Lower leg skin (tissue), 4 donors: ENCODE data around the gene PAWR. TPM values are rescaled to one million over a fixed set of nuclear protein-coding genes. Genes with fewer than 3 reads are reported as not detected.
"Not testable (repeated sequence)": the region's sequence is repeated elsewhere in the genome, so short reads cannot be mapped to it uniquely, and the experiment has no call there.

ENCODE experiments used
- DNase-seq, 2 donors: peaks; one replicate each; pipeline ENCODE4 v3.0.0-alpha.2; 2019; ENCODE audit warnings: low spot score in 2 of 2
- H3K4me3 ChIP-seq: fragments of 200-600 bp; sonication (generic); 2 replicates; pipeline ENCODE4 v1.5.1; 2017; ENCODE audit warnings: mild to moderate bottlenecking, low read depth; ENCODE audit not compliant: poor library complexity, severe bottlenecking
- POLR2A ChIP-seq, 2 donors: fragments of 450-650 bp; IDR thresholded peaks; one replicate each; pipeline ENCODE4 v1.6.1; 2016 to 2017; ENCODE audit warnings: antibody characterized with exemption in 2 of 2, mild to moderate bottlenecking in 1 of 2, moderate library complexity in 1 of 2
- WGBS, 2 donors: methylation state at CpG; one replicate each; pipeline ENCODE4 v1.1.5; 2018; 5-methylcytosine and 5-hydroxymethylcytosine counted together
- intact Hi-C: fragments of 100-400 bp; cut with DNase I; formaldehyde crosslinking; loops from one replicate; pipeline ENCODE4 v1.15.0; 2023; ENCODE audit warnings: low total_unique reads
- total RNA-seq, 4 donors: library from RNA; depleted of rRNA; stranded (reverse); fragments of >200 nt; gene quantifications; one replicate each; pipeline ENCODE4 v1.1.0, GENCODE V29; 2016
- TF ChIP-seq, protein P1 (sequence below), 3 donors: fragments of 450-650 bp; IDR thresholded peaks; one replicate each; pipeline ENCODE4 v1.5.1; 2016; ENCODE audit warnings: antibody characterized with exemption in 3 of 3, mild to moderate bottlenecking in 3 of 3, moderate library complexity in 2 of 3

The PAWR gene
- total RNA-seq, 4 donors from 2014 or later: 53.6 to 115 (median 65.6) TPM

DNA sequence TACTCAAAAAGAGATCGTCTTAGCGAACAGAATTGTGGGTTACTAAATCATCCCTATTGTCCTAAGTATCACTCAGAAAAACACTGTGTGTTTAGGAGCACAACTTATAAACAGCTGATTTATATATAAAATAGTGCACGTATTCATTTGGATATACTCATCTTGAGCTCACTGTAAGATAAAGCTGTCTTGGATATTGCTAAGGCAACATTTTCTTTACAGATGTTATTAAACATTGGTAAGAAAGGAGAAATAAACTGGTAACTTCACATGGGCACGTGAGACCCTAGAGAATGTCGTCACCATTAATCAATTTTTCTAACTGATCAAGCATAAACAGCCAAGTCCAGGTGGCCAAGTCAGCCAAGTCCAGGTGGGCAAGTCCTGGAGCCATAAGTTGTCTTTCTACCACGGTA is 1.7 kb downstream of the PAWR start:
- intact Hi-C loops: no loop called here
- DNase-seq: no peak
- H3K4me3 ChIP-seq: peak overlapping the region; percentile 69
- 4 to 6% methylated on average over 6 of the region's 6 CpGs for WGBS, 2 donors
- TF ChIP-seq POLR2A (IDR thresholded peaks at IDR 0.05): no peak
- TF ChIP-seq, protein P1, sequence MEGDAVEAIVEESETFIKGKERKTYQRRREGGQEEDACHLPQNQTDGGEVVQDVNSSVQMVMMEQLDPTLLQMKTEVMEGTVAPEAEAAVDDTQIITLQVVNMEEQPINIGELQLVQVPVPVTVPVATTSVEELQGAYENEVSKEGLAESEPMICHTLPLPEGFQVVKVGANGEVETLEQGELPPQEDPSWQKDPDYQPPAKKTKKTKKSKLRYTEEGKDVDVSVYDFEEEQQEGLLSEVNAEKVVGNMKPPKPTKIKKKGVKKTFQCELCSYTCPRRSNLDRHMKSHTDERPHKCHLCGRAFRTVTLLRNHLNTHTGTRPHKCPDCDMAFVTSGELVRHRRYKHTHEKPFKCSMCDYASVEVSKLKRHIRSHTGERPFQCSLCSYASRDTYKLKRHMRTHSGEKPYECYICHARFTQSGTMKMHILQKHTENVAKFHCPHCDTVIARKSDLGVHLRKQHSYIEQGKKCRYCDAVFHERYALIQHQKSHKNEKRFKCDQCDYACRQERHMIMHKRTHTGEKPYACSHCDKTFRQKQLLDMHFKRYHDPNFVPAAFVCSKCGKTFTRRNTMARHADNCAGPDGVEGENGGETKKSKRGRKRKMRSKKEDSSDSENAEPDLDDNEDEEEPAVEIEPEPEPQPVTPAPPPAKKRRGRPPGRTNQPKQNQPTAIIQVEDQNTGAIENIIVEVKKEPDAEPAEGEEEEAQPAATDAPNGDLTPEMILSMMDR (IDR thresholded peaks at IDR 0.05): no peak

- WGBS, 2 donors: 11% methylated on average over 6 of the region's 6 CpGs
- no peak overlapping the region for H3K4me3 ChIP-seq
- DNase-seq: no peak
- TF ChIP-seq POLR2A (IDR thresholded peaks at IDR 0.05): no peak
- TF ChIP-seq, protein P1 (IDR thresholded peaks at IDR 0.05): no peak
- intact Hi-C loops: no loop called here
Measured at GRCh38 chr12:79688376-79689060, 2.2 kb downstream of the PAWR start.

DNA sequence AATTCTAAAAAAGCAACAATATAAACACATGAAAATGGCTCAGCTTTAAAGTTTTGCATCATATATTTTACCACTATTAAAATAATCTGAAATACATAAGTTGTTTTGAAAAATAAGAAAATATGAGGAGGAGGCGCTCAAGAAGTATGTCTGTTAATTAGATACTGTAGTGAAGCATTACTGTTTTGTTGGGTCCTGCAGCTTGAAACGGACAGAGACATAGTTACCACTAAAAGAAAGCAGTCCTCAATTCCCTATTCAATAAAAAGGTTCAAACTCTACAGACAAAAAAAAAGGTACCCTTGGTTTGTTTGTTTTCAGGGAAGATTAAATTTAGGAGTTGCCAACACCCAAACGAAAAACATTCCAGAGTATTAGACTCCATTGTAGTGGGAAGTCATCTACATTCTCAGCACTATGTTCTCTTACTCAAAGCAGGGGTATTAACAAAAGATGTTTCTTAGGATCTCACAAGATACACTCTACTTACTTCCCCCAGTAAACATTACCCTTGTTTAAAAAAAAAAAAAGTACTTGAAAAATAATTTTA is 3.0 kb downstream of the PAWR start:
- intact Hi-C loops: no loop called here
- DNase-seq: no peak
- WGBS, 2 donors: 34 to 35% methylated on average over 3 of the region's 3 CpGs
- TF ChIP-seq, protein P1 (IDR thresholded peaks at IDR 0.05): no peak
- no peak for TF ChIP-seq POLR2A (IDR thresholded peaks at IDR 0.05)
- no peak overlapping the region for H3K4me3 ChIP-seq

- DNase-seq: no peak
- 49 to 56% methylated on average over 2 of the region's 2 CpGs for WGBS, 2 donors
- TF ChIP-seq, protein P1 (IDR thresholded peaks at IDR 0.05): no peak
- TF ChIP-seq POLR2A (IDR thresholded peaks at IDR 0.05): no peak
- no peak overlapping the region for H3K4me3 ChIP-seq
- intact Hi-C loops: no loop called here
Measured at GRCh38 chr12:79686171-79686570, 4.6 kb downstream of the PAWR start.

DNA sequence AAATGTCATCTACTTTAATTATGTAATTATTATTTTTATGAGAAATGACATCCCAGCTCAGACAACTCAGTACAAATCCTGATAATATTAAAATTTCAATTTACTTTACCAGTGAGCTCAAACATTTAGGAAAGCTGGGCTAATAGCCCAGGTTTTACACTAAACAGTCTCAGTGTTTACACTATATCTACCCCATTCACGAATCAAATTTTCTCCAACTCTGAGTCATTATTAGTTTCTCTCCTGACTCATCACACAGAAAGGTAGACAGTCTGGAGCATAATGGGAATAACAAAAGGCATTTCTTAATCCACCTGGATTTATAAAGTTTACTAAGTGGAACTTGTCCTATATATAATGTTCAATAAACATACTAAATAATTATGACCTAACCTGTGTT is 5.7 kb downstream of the PAWR start:
- TF ChIP-seq, protein P1 (IDR thresholded peaks at IDR 0.05): no peak
- TF ChIP-seq POLR2A (IDR thresholded peaks at IDR 0.05): no peak
- WGBS, 2 donors: 13 to 37% methylated on average over 1 of the region's 1 CpG
- intact Hi-C loops: no loop called here
- H3K4me3 ChIP-seq: no peak overlapping the region
- DNase-seq: no peak

DNA sequence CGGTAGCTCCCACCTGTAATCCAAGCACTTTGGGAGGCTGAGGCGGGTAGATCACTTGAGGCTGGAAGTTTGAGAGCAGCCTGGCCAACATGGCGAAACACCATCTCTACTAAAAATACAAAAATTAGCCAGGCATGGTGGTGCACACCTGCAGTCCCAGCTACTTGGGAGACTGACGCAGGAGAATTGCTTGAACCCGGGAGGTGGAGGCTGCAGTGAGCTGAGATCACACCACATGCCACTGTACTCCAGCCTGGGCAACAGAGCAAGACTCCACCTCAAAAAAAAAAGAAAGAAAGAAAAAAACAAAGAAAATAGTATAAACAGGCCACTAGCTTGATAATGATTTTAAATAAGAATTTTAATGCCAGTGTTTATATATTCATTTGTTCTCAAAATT is 6.4 kb downstream of the PAWR start:
- WGBS, 2 donors: 97 to 99% methylated on average over 5 of the region's 5 CpGs
- intact Hi-C loops, H3K4me3 ChIP-seq, DNase-seq: not testable (repeated sequence)
